Measurements from ENCODE around the gene AUTS2. TPM values are rescaled to one million over a fixed set of nuclear protein-coding genes. Genes with fewer than 3 reads are reported as not detected.

AUTS2 gene
- total and polyA plus RNA-seq, 9 of the 15 experiments (the other 6 are each of a cell fraction or from before 2014, with no cell fraction given), result 0.58 TPM; not detected in 8

DNA sequence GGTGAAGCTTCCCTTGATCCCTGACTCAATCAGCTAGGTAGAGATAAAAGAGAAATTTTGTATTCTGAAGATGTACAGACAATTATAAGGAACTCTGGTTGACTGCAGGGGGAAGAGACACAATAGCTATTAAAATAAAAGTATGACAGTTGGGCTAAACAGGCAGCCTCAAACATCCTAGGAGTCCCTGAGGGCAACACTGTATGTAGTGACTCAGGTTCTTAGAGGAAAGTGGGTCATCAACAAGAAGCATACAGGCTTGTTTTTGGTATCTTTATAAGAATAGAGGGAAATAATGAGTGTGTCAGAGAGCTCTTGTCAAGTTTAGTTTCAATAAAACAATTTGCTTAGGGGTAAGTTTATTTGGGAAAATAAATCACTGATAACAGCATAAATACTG, 150.3 kb downstream of the AUTS2 start:
- intact Hi-C loops (cut with micrococcal nuclease), result loop anchor here (10.0 kb wide), 1 partner anchor 56 kb away; no protein-coding TSS in a partner anchor
- CTCF ChIA-PET (ENCODE audit: low intra/inter-chr PET ratio), result no interaction called here

More for the DNA sequence above, 150.3 kb downstream of the AUTS2 start:
- Histone ChIP-seq H3K9ac (ENCODE audit: insufficient read depth in 1 of 2, low read depth in 2 of 2, low read length in 2 of 2) (no peak overlapping the region), H4K20me1 (replicated peaks; ENCODE audit: control insufficient read depth, insufficient read depth, low read length) (no peaks in the 10 kb centered on the region), H3K27ac (ENCODE audit: extremely low read depth, low read depth, low read length) (no peak overlapping the region), H3K4me1 (replicated peaks in 1 of 2; ENCODE audit: control insufficient read depth in 2 of 2, insufficient read depth in 2 of 2, low read length in 2 of 2) (no peaks in the 10 kb centered on the region), H3K79me2 (ENCODE audit: control insufficient read depth, insufficient read depth, low read length) (no peaks in the 10 kb centered on the region), H3K9me3 (replicated peaks; ENCODE audit: control insufficient read depth, insufficient read depth, low read depth, low read length) (no peaks in the 10 kb centered on the region), H3K9me1 (ENCODE audit: control insufficient read depth, insufficient read depth, low read length) (no peaks in the 10 kb centered on the region), H3K4me2 (ENCODE audit: insufficient read depth, low read length) (no peak overlapping the region), H2AFZ (ENCODE audit: low read depth, low read length) (no peak overlapping the region), H3K36me3 (ENCODE audit: control insufficient read depth, insufficient read depth, low read length) (no peaks in the 10 kb centered on the region), H3K27me3 (ENCODE audit: control insufficient read depth in 2 of 2, insufficient read depth in 2 of 2, low read length in 2 of 2) (peaks cover 0 to 2% of the 10 kb centered on the region in 2 experiments; a peak in 1 of 5 replicates), H3K4me3 (no peak overlapping the region)
- ATAC-seq, result no peak
- TF ChIP-seq RBM17 (IDR thresholded peaks at IDR 0.05; ENCODE audit: borderline replicate concordance, low read depth, low read length) (no peak), CREB3 (tag; conservative IDR thresholded peaks at IDR 0.05; ENCODE audit: low read depth) (no peak), CREBBP (IDR thresholded peaks at IDR 0.05; ENCODE audit: low read depth, low read length) (no peak), SIRT6 (IDR thresholded peaks at IDR 0.05; ENCODE audit: low read depth, low read length) (no peak), TRIM24 (IDR thresholded peaks at IDR 0.05) (no peak), FOSL1 (tag; conservative IDR thresholded peaks at IDR 0.05) (no peak), ZNF551 (CRISPR knock-in tag; IDR thresholded peaks at IDR 0.05) (no peak), SP1 (CRISPR knock-in tag; IDR thresholded peaks at IDR 0.05) (no peak), HDAC8 (tag; IDR thresholded peaks at IDR 0.05) (no peak), MXI1 (IDR thresholded peaks at IDR 0.05; ENCODE audit: low read depth, low read length) (no peak), PPARD (CRISPR knock-in tag; IDR thresholded peaks at IDR 0.05) (no peak)
- TF ChIP-seq, protein P1, sequence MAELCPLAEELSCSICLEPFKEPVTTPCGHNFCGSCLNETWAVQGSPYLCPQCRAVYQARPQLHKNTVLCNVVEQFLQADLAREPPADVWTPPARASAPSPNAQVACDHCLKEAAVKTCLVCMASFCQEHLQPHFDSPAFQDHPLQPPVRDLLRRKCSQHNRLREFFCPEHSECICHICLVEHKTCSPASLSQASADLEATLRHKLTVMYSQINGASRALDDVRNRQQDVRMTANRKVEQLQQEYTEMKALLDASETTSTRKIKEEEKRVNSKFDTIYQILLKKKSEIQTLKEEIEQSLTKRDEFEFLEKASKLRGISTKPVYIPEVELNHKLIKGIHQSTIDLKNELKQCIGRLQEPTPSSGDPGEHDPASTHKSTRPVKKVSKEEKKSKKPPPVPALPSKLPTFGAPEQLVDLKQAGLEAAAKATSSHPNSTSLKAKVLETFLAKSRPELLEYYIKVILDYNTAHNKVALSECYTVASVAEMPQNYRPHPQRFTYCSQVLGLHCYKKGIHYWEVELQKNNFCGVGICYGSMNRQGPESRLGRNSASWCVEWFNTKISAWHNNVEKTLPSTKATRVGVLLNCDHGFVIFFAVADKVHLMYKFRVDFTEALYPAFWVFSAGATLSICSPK (IDR thresholded peaks at IDR 0.05; ENCODE audit: borderline replicate concordance), result no peak
- FAIRE-seq, result no peak
- POLR2A ChIA-PET, result no interaction called here
- no peak for DNase-seq (ENCODE audit: extremely low read depth in 1 of 4, low spot score in 3 of 4)
- in situ Hi-C loops (cut with MboI), result no loop called here
- BruUV-seq (replicated peaks), result no TSS peak
